Stimulated activated CD8-positive, alpha-beta memory T cell treated with anti-CD3 and anti-CD28 coated beads, Interleukin-15, amount 100 ng/mL, for 24 hours (primary cell): ENCODE measurements around the gene KRTAP10-1.

Source experiments
- DNase-seq: peaks from one replicate; pipeline ENCODE4 v3.0.0-alpha.2; 2020; ENCODE audit warnings: low read depth

KRTAP10-1 gene

GRCh38 chr21:44527983-44528633 is 11.9 kb downstream of the KRTAP10-1 start:
- no peak for DNase-seq

GRCh38 chr21:44527156-44527982 is 12.6 kb downstream of the KRTAP10-1 start:
- DNase-seq: no peak

- no peak for DNase-seq
Observed at GRCh38 chr21:44526096-44526997, 13.6 kb downstream of the KRTAP10-1 start.

GRCh38 chr21:44525391-44526095 is 14.5 kb downstream of the KRTAP10-1 start:
- DNase-seq: no peak

- DNase-seq: no peak
Observed at GRCh38 chr21:44524414-44525371, 15.3 kb downstream of the KRTAP10-1 start.

GRCh38 chr21:44523567-44524413 is 16.2 kb downstream of the KRTAP10-1 start:
- DNase-seq: no peak

GRCh38 chr21:44522753-44523204 is 17.2 kb downstream of the KRTAP10-1 start:
- no peak for DNase-seq

GRCh38 chr21:44521928-44522752 is 17.9 kb downstream of the KRTAP10-1 start:
- no peak for DNase-seq

- DNase-seq: no peak
Observed at GRCh38 chr21:44521301-44521927, 18.6 kb downstream of the KRTAP10-1 start.

- DNase-seq: no peak
Observed at GRCh38 chr21:44520326-44521300, 19.4 kb downstream of the KRTAP10-1 start.

- DNase-seq: no peak
Observed at GRCh38 chr21:44519346-44520325, 20.4 kb downstream of the KRTAP10-1 start.

- DNase-seq: no peak
Observed at GRCh38 chr21:44518686-44519085, 21.3 kb downstream of the KRTAP10-1 start.

GRCh38 chr21:44517175-44517899 is 22.7 kb downstream of the KRTAP10-1 start:
- DNase-seq: no peak

GRCh38 chr21:44516828-44517174 is 23.2 kb downstream of the KRTAP10-1 start:
- DNase-seq: no peak

GRCh38 chr21:44516342-44516741 is 23.7 kb downstream of the KRTAP10-1 start:
- no peak for DNase-seq
